Measurements from ENCODE around the gene PCDHGC3. TPM values are rescaled to one million over a fixed set of nuclear protein-coding genes. Genes with fewer than 3 reads are reported as not detected.

The PCDHGC3 gene
- total RNA-seq, 4 donors from 2014 or later, result 40.4 to 77.7 (median 56.3) TPM

DNA sequence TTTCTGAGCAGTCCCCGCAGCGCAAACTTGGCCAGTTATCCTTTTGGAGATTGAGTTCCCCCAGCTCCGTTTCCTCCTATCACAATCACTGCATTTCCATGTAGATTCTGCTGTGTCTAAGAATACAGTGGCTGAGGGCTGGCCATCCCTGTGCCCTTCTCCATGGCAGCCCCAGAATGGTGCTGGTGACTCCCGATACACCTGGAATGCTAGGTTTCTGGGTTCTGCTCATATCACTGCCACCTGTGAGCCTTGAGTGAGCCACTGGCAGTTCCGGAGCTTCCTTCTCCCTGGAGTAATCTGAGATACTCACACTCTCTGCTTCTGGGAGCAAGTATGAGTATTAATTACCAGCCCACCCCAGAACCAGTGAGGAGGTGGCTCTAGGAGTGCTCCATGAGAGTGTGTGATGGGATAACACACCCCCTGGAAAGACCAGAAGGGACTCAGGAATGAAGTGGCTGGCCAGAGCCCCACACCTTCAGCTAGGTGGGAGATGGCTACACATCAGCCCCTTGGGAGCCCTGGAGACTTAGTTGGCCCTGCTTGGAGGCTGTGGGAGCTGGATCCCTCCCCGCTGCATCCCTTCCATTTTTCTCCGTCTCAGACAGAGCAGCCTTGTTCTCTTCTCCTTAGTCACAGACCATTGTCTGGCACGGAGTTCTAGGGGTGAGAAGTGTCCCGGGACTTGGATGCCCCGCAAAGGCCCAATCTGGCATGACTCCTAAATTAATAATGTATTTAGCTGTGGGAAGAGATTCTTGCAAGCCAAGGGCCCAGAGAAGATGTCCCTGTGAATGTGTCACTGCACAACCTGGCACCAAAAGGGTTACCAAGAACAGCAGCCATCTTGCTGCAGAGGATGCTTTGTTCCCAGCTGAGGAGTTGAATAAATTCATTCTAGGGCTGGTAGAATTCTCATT lies 18.0 kb downstream of the PCDHGC3 start:
- H3K4me1 ChIP-seq, result peaks cover 0 to 36% (median 12%) of the 10 kb centered on the region in 4 donors

DNA sequence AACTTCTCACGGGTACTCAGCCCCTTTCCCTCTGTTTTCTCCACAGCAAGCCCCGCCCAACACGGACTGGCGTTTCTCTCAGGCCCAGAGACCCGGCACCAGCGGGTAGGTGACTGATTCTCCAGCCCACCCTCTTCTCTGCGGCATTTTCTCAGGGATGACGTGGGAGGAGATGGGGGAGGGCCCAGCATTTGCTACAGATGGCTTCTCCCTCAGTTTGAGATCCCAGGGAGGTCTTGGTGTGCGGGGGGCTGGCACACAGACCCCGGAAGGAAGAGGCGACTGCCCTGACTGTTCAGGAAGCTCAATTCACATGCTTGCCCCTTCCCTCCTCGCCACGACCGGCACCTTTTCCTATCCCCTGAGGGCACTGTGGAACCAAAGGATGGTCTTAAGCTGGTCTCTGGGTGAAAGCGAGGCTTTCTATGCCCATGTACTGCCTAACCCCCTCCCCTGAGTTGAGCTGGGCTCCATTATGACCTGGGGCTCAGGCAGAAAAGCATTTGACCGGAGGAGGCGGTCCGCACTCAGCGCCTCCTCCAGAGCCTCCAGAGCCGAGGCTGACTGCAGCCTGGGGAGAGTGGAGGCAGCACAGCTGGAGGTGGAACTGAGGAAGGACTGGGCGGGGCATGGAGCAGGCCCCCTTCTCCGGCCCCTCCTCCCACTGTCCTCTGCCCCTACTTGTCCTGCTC lies 19.1 kb downstream of the PCDHGC3 start:
- H3K4me3 ChIP-seq, result no peak overlapping the region
- DNase-seq (ENCODE audit: low spot score in 2 of 2), result no peak
- TF ChIP-seq EP300 (IDR thresholded peaks at IDR 0.05) (no peak), POLR2A (IDR thresholded peaks at IDR 0.05) (no peak)
- TF ChIP-seq, protein P1, sequence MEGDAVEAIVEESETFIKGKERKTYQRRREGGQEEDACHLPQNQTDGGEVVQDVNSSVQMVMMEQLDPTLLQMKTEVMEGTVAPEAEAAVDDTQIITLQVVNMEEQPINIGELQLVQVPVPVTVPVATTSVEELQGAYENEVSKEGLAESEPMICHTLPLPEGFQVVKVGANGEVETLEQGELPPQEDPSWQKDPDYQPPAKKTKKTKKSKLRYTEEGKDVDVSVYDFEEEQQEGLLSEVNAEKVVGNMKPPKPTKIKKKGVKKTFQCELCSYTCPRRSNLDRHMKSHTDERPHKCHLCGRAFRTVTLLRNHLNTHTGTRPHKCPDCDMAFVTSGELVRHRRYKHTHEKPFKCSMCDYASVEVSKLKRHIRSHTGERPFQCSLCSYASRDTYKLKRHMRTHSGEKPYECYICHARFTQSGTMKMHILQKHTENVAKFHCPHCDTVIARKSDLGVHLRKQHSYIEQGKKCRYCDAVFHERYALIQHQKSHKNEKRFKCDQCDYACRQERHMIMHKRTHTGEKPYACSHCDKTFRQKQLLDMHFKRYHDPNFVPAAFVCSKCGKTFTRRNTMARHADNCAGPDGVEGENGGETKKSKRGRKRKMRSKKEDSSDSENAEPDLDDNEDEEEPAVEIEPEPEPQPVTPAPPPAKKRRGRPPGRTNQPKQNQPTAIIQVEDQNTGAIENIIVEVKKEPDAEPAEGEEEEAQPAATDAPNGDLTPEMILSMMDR (IDR thresholded peaks at IDR 0.05), result no peak
- H3K27ac ChIP-seq, result no peak overlapping the region
- H3K9me3 ChIP-seq, result no peaks in the 10 kb centered on the region
- peaks cover 0 to 75% (median 0%) of the 10 kb centered on the region in 3 donors for H3K36me3 ChIP-seq
- peaks cover 0 to 36% (median 12%) of the 10 kb centered on the region in 4 donors for H3K4me1 ChIP-seq
- WGBS, 2 donors, result 68 to 69% methylated on average over 22 of the region's 22 CpGs
- no peaks in the 10 kb centered on the region for H3K27me3 ChIP-seq

More for the DNA sequence above, 18.0 kb downstream of the PCDHGC3 start:
- Histone ChIP-seq H3K4me3 (no peak overlapping the region), H3K27me3 (no peaks in the 10 kb centered on the region), H3K36me3 (peaks cover 0 to 75% (median 0%) of the 10 kb centered on the region in 3 donors), H3K9me3 (no peaks in the 10 kb centered on the region), H3K27ac (peak overlapping the region in 1 of 4 donors; percentile 10)
- no peak for TF ChIP-seq POLR2A (IDR thresholded peaks at IDR 0.05)
- TF ChIP-seq EP300 (IDR thresholded peaks at IDR 0.05), result no peak
- TF ChIP-seq, protein P1 (IDR thresholded peaks at IDR 0.05), result no peak
- no peak for DNase-seq (ENCODE audit: low spot score in 2 of 2)
- WGBS, 2 donors, result 54 to 64% methylated on average over 10 of the region's 10 CpGs

DNA sequence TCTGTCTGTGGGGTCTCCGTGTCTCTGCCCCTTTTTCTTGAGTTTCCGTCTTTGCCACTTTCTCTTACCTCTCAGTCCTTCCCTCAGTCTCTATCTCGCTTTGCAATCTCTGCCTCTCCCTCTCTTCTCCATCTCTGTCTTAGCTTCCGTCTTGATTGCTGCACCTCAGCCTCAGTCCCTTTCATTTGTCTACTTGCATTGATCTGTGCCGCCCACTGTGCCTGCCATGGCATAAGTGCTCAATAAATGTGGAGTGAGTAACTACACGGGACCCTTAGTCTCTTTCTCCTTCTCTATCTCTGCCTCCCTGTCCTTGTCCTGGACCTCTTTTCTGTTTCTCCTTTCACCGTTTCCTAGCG lies 19.7 kb downstream of the PCDHGC3 start:
- Histone ChIP-seq H3K36me3 (peaks cover 0 to 75% (median 0%) of the 10 kb centered on the region in 3 donors), H3K27ac (no peak overlapping the region), H3K4me3 (no peak overlapping the region), H3K27me3 (no peaks in the 10 kb centered on the region), H3K9me3 (no peaks in the 10 kb centered on the region), H3K4me1 (peaks cover 0 to 36% (median 12%) of the 10 kb centered on the region in 4 donors)
- TF ChIP-seq EP300 (IDR thresholded peaks at IDR 0.05), result no peak
- TF ChIP-seq, protein P1 (IDR thresholded peaks at IDR 0.05), result no peak
- TF ChIP-seq POLR2A (IDR thresholded peaks at IDR 0.05), result no peak
- 96 to 97% methylated on average over 8 of the region's 8 CpGs for WGBS, 2 donors
- DNase-seq (ENCODE audit: low spot score in 2 of 2), result no peak

DNA sequence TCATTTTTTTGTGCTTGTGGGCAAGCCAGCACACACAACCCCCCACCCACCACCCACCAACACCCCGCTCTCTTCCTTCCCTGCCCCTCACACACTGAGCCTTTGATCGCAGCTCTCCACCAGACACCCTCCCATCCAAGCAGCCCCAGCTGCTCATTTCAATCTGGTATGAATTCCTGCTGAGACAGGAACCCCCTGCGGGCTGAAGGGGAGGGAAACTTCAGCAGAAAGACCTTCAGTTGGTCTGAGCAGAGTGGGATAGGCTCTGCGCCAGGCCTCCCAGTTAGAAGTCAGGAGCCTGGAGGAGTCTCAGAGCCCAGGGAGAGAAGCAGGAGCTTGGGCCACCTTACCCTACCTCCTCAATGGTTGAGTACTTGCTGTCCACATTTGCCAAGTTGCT lies 20.3 kb downstream of the PCDHGC3 start:
- no peak for DNase-seq (ENCODE audit: low spot score in 2 of 2)
- H3K27me3 ChIP-seq, result no peaks in the 10 kb centered on the region
- no peak overlapping the region for H3K4me3 ChIP-seq
- H3K36me3 ChIP-seq, result peaks cover 0 to 69% (median 0%) of the 10 kb centered on the region in 3 donors
- no peaks in the 10 kb centered on the region for H3K9me3 ChIP-seq
- 82 to 87% methylated on average over 4 of the region's 4 CpGs for WGBS, 2 donors
- H3K4me1 ChIP-seq, result peaks cover 0 to 36% (median 12%) of the 10 kb centered on the region in 4 donors
- no peak for TF ChIP-seq EP300 (IDR thresholded peaks at IDR 0.05)
- no peak for TF ChIP-seq POLR2A (IDR thresholded peaks at IDR 0.05)
- TF ChIP-seq, protein P1 (IDR thresholded peaks at IDR 0.05), result no peak
- no peak overlapping the region for H3K27ac ChIP-seq

All from tibial nerve (tissue), 4 donors.